ENCODE data around the gene ROBO2. TPM values are rescaled to one million over a fixed set of nuclear protein-coding genes. Genes with fewer than 3 reads are reported as not detected.

Gene ROBO2
- total RNA-seq, 1 experiment from 2014 or later: not detected

DNA sequence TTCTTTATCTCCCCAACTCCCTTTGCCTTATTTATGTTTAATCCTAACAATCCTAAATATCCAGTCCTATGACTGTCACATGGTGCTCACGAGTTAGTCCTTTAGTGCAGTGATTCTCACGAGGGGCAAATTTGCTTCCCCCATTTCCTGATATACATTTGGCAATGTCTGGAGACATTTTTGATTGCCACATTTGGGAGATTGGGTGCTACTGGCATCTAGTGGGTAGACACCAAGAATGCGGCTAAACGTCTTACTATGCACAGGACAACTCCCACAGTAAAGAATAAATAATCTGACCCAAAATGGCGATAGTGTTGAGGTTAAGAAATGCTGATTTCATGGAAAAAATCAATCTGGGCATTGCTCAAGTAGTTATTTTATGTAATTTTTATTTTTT is 466.5 kb downstream of the ROBO2 start (continued):
- TF ChIP-seq, protein P1, sequence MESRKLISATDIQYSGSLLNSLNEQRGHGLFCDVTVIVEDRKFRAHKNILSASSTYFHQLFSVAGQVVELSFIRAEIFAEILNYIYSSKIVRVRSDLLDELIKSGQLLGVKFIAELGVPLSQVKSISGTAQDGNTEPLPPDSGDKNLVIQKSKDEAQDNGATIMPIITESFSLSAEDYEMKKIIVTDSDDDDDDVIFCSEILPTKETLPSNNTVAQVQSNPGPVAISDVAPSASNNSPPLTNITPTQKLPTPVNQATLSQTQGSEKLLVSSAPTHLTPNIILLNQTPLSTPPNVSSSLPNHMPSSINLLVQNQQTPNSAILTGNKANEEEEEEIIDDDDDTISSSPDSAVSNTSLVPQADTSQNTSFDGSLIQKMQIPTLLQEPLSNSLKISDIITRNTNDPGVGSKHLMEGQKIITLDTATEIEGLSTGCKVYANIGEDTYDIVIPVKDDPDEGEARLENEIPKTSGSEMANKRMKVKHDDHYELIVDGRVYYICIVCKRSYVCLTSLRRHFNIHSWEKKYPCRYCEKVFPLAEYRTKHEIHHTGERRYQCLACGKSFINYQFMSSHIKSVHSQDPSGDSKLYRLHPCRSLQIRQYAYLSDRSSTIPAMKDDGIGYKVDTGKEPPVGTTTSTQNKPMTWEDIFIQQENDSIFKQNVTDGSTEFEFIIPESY (IDR thresholded peaks at IDR 0.05; ENCODE audit: extremely low read depth, insufficient replicate concordance, low read length): no peak
- no peak for TF ChIP-seq EZH2phosphoT487 (IDR thresholded peaks at IDR 0.05; ENCODE audit: borderline replicate concordance)
- TF ChIP-seq JUND (IDR thresholded peaks at IDR 0.05): no peak
- no peak for TF ChIP-seq SP1 (IDR thresholded peaks at IDR 0.05; ENCODE audit: low read depth)
- TF ChIP-seq EZH2 (IDR thresholded peaks at IDR 0.05): no peak
- no peak for TF ChIP-seq RAD21 (IDR thresholded peaks at IDR 0.05; ENCODE audit: low read depth)
- TF ChIP-seq FOSL1 (IDR thresholded peaks at IDR 0.05; ENCODE audit: low read depth): no peak
- TF ChIP-seq POLR2A (IDR thresholded peaks at IDR 0.05; ENCODE audit: borderline replicate concordance, extremely low read depth, insufficient read depth, insufficient read length): no peak
- TF ChIP-seq SIN3A (IDR thresholded peaks at IDR 0.05; ENCODE audit: low read depth): no peak
- TF ChIP-seq ZNF274 (IDR thresholded peaks at IDR 0.05; ENCODE audit: low read depth, low read length): no peak
- no peak for TF ChIP-seq EGR1 (IDR thresholded peaks at IDR 0.05; ENCODE audit: low read depth)

DNA sequence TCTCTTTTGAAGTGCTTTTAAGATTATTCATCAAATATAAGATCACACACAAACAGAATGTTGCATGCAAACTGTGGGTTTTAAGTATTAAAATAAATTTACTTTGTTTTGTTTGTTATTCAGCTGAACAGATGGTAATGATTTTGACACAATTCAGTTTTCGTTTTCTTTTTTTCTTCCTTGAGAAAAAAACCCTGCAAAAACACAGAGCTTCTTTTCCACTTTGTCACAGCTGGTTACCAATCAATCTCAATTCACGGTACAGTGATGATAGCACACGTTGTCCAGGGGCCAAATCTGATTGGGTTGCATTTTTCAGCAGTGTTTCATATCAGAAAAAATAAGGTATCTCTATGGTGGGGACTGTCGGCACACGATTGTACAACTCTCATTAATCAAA is 473.6 kb downstream of the ROBO2 start:
- no peaks in the 10 kb centered on the region for H3K9me2 ChIP-seq (ENCODE audit: insufficient read depth)
- H3K79me2 ChIP-seq (ENCODE audit: insufficient read depth, low read length): no peaks in the 10 kb centered on the region
- RAD21 ChIA-PET (ENCODE audit: low non-redundant PET in 1 of 2, low total read pairs in 2 of 2, uncharacterized antibody in 2 of 2, unreplicated experiment in 2 of 2): no interaction called here
- ATAC-seq (no peak), DNase-seq (ENCODE audit: low read depth, low spot score) (no peak)
- BruUV-seq (replicated peaks): no TSS peak
- H3K27ac ChIP-seq (ENCODE audit: low read depth, low read length): no peak overlapping the region
- intact Hi-C loops (cut with micrococcal nuclease): no loop called here
- CTCF ChIA-PET: no interaction called here
- no peaks in the 10 kb centered on the region for H3K4me1 ChIP-seq (ENCODE audit: control insufficient read depth in 1 of 2, insufficient read depth in 2 of 2, low read length in 2 of 2)
- H3K27me3 ChIP-seq (ENCODE audit: insufficient read depth, low read length): no peaks in the 10 kb centered on the region
- no peak overlapping the region for H2AFZ ChIP-seq (ENCODE audit: low read depth, low read length, poor library complexity, severe bottlenecking)
- no peaks in the 10 kb centered on the region for H4K20me1 ChIP-seq (ENCODE audit: insufficient read depth)
- no peak overlapping the region for H3K4me2 ChIP-seq (ENCODE audit: low read length)
- TF ChIP-seq POLR2A (IDR thresholded peaks at IDR 0.05; ENCODE audit: borderline replicate concordance, extremely low read depth, insufficient read depth, insufficient read length) (no peak), EZH2phosphoT487 (IDR thresholded peaks at IDR 0.05; ENCODE audit: borderline replicate concordance) (no peak), ZNF274 (IDR thresholded peaks at IDR 0.05; ENCODE audit: low read depth, low read length) (no peak), RAD21 (IDR thresholded peaks at IDR 0.05; ENCODE audit: low read depth) (no peak), SIN3A (IDR thresholded peaks at IDR 0.05; ENCODE audit: low read depth) (no peak), EGR1 (IDR thresholded peaks at IDR 0.05; ENCODE audit: low read depth) (no peak), TCF7L2 (IDR thresholded peaks at IDR 0.05; ENCODE audit: borderline replicate concordance, extremely low read depth, insufficient read depth, insufficient read length) (no peak), ZFX (IDR thresholded peaks at IDR 0.05) (no peak), SRF (IDR thresholded peaks at IDR 0.05; ENCODE audit: low read depth) (no peak), EZH2 (IDR thresholded peaks at IDR 0.05) (no peak), ELF1 (IDR thresholded peaks at IDR 0.05; ENCODE audit: borderline replicate concordance, low read depth) (no peak), FOSL1 (IDR thresholded peaks at IDR 0.05; ENCODE audit: low read depth) (no peak), JUND (IDR thresholded peaks at IDR 0.05) (no peak)
- TF ChIP-seq, protein P2, sequence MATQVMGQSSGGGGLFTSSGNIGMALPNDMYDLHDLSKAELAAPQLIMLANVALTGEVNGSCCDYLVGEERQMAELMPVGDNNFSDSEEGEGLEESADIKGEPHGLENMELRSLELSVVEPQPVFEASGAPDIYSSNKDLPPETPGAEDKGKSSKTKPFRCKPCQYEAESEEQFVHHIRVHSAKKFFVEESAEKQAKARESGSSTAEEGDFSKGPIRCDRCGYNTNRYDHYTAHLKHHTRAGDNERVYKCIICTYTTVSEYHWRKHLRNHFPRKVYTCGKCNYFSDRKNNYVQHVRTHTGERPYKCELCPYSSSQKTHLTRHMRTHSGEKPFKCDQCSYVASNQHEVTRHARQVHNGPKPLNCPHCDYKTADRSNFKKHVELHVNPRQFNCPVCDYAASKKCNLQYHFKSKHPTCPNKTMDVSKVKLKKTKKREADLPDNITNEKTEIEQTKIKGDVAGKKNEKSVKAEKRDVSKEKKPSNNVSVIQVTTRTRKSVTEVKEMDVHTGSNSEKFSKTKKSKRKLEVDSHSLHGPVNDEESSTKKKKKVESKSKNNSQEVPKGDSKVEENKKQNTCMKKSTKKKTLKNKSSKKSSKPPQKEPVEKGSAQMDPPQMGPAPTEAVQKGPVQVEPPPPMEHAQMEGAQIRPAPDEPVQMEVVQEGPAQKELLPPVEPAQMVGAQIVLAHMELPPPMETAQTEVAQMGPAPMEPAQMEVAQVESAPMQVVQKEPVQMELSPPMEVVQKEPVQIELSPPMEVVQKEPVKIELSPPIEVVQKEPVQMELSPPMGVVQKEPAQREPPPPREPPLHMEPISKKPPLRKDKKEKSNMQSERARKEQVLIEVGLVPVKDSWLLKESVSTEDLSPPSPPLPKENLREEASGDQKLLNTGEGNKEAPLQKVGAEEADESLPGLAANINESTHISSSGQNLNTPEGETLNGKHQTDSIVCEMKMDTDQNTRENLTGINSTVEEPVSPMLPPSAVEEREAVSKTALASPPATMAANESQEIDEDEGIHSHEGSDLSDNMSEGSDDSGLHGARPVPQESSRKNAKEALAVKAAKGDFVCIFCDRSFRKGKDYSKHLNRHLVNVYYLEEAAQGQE (IDR thresholded peaks at IDR 0.05; ENCODE audit: low read depth): no peak
- TF ChIP-seq, protein P1 (IDR thresholded peaks at IDR 0.05; ENCODE audit: extremely low read depth, insufficient replicate concordance, low read length): no peak
- H3K4me3 ChIP-seq (replicated peaks in 1 of 2; ENCODE audit: low read depth in 1 of 2, low read length in 2 of 2): no peak overlapping the region
- H3K9ac ChIP-seq (ENCODE audit: low read length): no peak overlapping the region
- H3K9me3 ChIP-seq (ENCODE audit: control insufficient read depth in 1 of 2, insufficient read depth in 1 of 2, low read depth in 1 of 2, low read length in 2 of 2): peaks cover 17 to 32% of the 10 kb centered on the region in 2 experiments; a peak in 3 of 4 replicates
- POLR2A ChIA-PET: no interaction called here
- H3K36me3 ChIP-seq (ENCODE audit: control insufficient read depth in 1 of 2, insufficient read depth in 2 of 2, low read length in 2 of 2): no peaks in the 10 kb centered on the region

Measured in HCT116 (cell line).